Mammary epithelial cell (primary cell): Measurements from ENCODE around the gene CMC2.

Source experiments
- CTCF ChIP-seq, 2 donors: IDR thresholded peaks in 1 of 2; conservative IDR thresholded peaks in 1 of 2; 2 replicates each; pipeline ENCODE4 v1.5.1; 2011 to 2012; ENCODE audit warnings: inconsistent platforms in 2 of 2, low read length in 2 of 2, mild to moderate bottlenecking in 2 of 2, control low read depth in 1 of 2, low read depth in 1 of 2; ENCODE audit not compliant: insufficient read depth in 1 of 2; ENCODE audit errors: extremely low read depth in 1 of 2
- EZH2 ChIP-seq: IDR thresholded peaks from 2 replicates; pipeline ENCODE4 v1.6.1; 2012; ENCODE audit warnings: low read length, inconsistent platforms, borderline replicate concordance

- TF ChIP-seq CTCF (conservative IDR thresholded peaks at IDR 0.05 in 1 of 2, IDR thresholded peaks at IDR 0.05 in 1 of 2; ENCODE audit: extremely low read depth in 1 of 2, insufficient read depth in 1 of 2, low read depth in 1 of 2, low read length in 2 of 2) (no peak), EZH2 (no peak)
Observed at GRCh38 chr16:80946481-80946880, 60.2 kb downstream of the CMC2 start.
